KOPT-K1 (cell line): ENCODE results near the gene UST.

Source experiments
- H3K27ac ChIP-seq: fragments of 200-600 bp; sonication (generic); 2 replicates; pipeline ENCODE4 v1.5.1; 2016; ENCODE audit warnings: antibody characterized with exemption, mild to moderate bottlenecking, low read depth, low read length; ENCODE audit not compliant: poor library complexity, severe bottlenecking
- H3K36me3 ChIP-seq: fragments of 200-600 bp; sonication (generic); 2 replicates; pipeline ENCODE4 v1.5.1; 2017; ENCODE audit warnings: antibody characterized with exemption, mild to moderate bottlenecking, low read length, moderate library complexity; ENCODE audit not compliant: insufficient read depth
- H3K9me3 ChIP-seq: fragments of 200-600 bp; sonication (generic); 2 replicates; pipeline ENCODE4 v1.5.1; 2017; ENCODE audit warnings: antibody characterized with exemption, low read length, mild to moderate bottlenecking; ENCODE audit not compliant: insufficient read depth, poor library complexity, severe bottlenecking

The UST gene

GRCh38 chr6:149108749-149109100 lies 361.9 kb downstream of the UST start:
- H3K27ac ChIP-seq, result no peak overlapping the region
- no peaks in the 10 kb centered on the region for H3K36me3 ChIP-seq
- H3K9me3 ChIP-seq, result no peaks in the 10 kb centered on the region

- Histone ChIP-seq H3K9me3 (no peaks in the 10 kb centered on the region), H3K36me3 (no peaks in the 10 kb centered on the region), H3K27ac (no peak overlapping the region)
Measured at GRCh38 chr6:149109397-149110070, 362.7 kb downstream of the UST start.

GRCh38 chr6:149111556-149112115 lies 364.8 kb downstream of the UST start:
- no peak overlapping the region for H3K27ac ChIP-seq

GRCh38 chr6:149112976-149113375 lies 366.1 kb downstream of the UST start:
- Histone ChIP-seq H3K27ac (no peak overlapping the region), H3K36me3 (no peaks in the 10 kb centered on the region), H3K9me3 (no peaks in the 10 kb centered on the region)

More at GRCh38 chr6:149111556-149112115, 364.8 kb downstream of the UST start:
- no peaks in the 10 kb centered on the region for H3K36me3 ChIP-seq
- H3K9me3 ChIP-seq, result no peaks in the 10 kb centered on the region

GRCh38 chr6:149114167-149114566 lies 367.3 kb downstream of the UST start:
- H3K36me3 ChIP-seq, result no peaks in the 10 kb centered on the region
- H3K27ac ChIP-seq, result no peak overlapping the region
- no peaks in the 10 kb centered on the region for H3K9me3 ChIP-seq

- no peaks in the 10 kb centered on the region for H3K9me3 ChIP-seq
- no peak overlapping the region for H3K27ac ChIP-seq
- no peaks in the 10 kb centered on the region for H3K36me3 ChIP-seq
Measured at GRCh38 chr6:149118737-149119653, 372.2 kb downstream of the UST start.

GRCh38 chr6:149122850-149123821 lies 376.3 kb downstream of the UST start:
- Histone ChIP-seq H3K27ac (no peak overlapping the region), H3K9me3 (no peaks in the 10 kb centered on the region), H3K36me3 (no peaks in the 10 kb centered on the region)

GRCh38 chr6:149125309-149125708 lies 378.5 kb downstream of the UST start:
- Histone ChIP-seq H3K9me3 (no peaks in the 10 kb centered on the region), H3K27ac (no peak overlapping the region), H3K36me3 (no peaks in the 10 kb centered on the region)
